ENCODE results near the gene KCNAB1. TPM values are rescaled to one million over a fixed set of nuclear protein-coding genes. Genes with fewer than 3 reads are reported as not detected.

Gene KCNAB1
- total RNA-seq, 1 experiment from 2014 or later, result not detected

DNA sequence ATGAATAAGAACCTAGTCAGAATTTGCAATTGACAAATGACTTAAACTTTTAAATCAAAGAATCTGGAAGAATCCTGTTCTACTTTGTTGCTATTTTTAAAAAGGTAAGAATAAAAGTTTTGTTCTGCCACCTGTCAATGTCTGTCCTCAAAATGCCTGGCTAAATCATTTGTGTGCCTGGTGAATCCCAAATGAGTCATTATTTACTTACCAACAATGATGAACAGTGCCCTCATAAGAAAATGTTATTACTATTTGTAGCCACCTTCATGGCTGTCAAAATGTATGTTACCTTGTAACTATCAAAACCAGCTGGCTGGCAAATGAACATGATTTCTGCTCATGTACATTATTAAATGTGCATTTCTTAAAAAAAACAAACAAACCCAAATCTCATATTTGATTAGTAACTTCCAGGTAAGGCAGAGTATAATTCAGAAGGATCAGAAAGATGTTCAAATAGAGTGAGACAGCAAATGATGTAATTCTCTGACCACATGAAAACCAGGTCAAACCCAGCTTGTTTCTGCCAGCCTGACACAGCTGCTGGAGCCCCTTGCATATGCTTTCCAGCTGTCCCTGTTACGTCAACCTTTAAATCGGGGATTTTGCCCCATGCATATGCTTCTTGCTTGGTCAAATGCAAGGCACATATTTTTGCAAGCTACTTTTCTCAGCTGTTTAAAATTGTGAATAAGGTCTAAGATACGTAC, 296.6 kb downstream of the KCNAB1 start:
- Histone ChIP-seq H3K9me2 (ENCODE audit: insufficient read depth) (no peaks in the 10 kb centered on the region), H3K4me1 (ENCODE audit: control insufficient read depth in 1 of 2, insufficient read depth in 2 of 2, low read length in 2 of 2) (no peaks in the 10 kb centered on the region), H3K27ac (ENCODE audit: low read depth, low read length) (no peak overlapping the region), H3K27me3 (ENCODE audit: insufficient read depth, low read length) (no peaks in the 10 kb centered on the region), H3K9ac (ENCODE audit: low read length) (no peak overlapping the region), H3K9me3 (ENCODE audit: control insufficient read depth in 1 of 2, insufficient read depth in 1 of 2, low read depth in 1 of 2, low read length in 2 of 2) (no peaks in the 10 kb centered on the region), H4K20me1 (ENCODE audit: insufficient read depth) (no peaks in the 10 kb centered on the region), H3K79me2 (ENCODE audit: insufficient read depth, low read length) (no peaks in the 10 kb centered on the region), H3K4me2 (ENCODE audit: low read length) (no peak overlapping the region), H3K4me3 (replicated peaks in 1 of 2; ENCODE audit: low read depth in 1 of 2, low read length in 2 of 2) (no peak overlapping the region), H2AFZ (ENCODE audit: low read depth, low read length, poor library complexity, severe bottlenecking) (no peak overlapping the region), H3K36me3 (ENCODE audit: control insufficient read depth in 1 of 2, insufficient read depth in 2 of 2, low read length in 2 of 2) (no peaks in the 10 kb centered on the region)
- CTCF ChIA-PET, result no interaction called here
- no peak for DNase-seq (ENCODE audit: low read depth, low spot score)
- POLR2A ChIA-PET, result no interaction called here
- RAD21 ChIA-PET (ENCODE audit: low non-redundant PET in 1 of 2, low total read pairs in 2 of 2, uncharacterized antibody in 2 of 2, unreplicated experiment in 2 of 2), result no interaction called here
- TF ChIP-seq POLR2AphosphoS5 (IDR thresholded peaks at IDR 0.05; ENCODE audit: low read depth, low read length) (no peak), CEBPB (IDR thresholded peaks at IDR 0.05; ENCODE audit: low read depth) (no peak), RAD21 (IDR thresholded peaks at IDR 0.05; ENCODE audit: low read depth) (no peak), CBX3 (IDR thresholded peaks at IDR 0.05; ENCODE audit: low read depth) (no peak), ZNF274 (IDR thresholded peaks at IDR 0.05; ENCODE audit: low read depth, low read length) (no peak), MAX (IDR thresholded peaks at IDR 0.05) (no peak), ELF1 (IDR thresholded peaks at IDR 0.05; ENCODE audit: borderline replicate concordance, low read depth) (no peak), SRF (IDR thresholded peaks at IDR 0.05; ENCODE audit: low read depth) (no peak), POLR2A (IDR thresholded peaks at IDR 0.05; ENCODE audit: borderline replicate concordance, extremely low read depth, insufficient read depth, insufficient read length) (no peak), CTCF (IDR thresholded peaks at IDR 0.05 in 2 of 3, conservative IDR thresholded peaks at IDR 0.05 in 1 of 3; ENCODE audit: borderline replicate concordance in 1 of 3, insufficient read depth in 1 of 3, low read depth in 2 of 3, low read length in 2 of 3) (no peak), EZH2phosphoT487 (IDR thresholded peaks at IDR 0.05; ENCODE audit: borderline replicate concordance) (no peak), TCF7L2 (IDR thresholded peaks at IDR 0.05; ENCODE audit: borderline replicate concordance, extremely low read depth, insufficient read depth, insufficient read length) (no peak)
- no TSS peak for BruUV-seq (replicated peaks)
- intact Hi-C loops (cut with micrococcal nuclease), result no loop called here
- ATAC-seq, result no peak

All from HCT116 (cell line).